Measurements from ENCODE around the gene SLC5A2.

GRCh38 chr16:31535737-31536136, 52.8 kb downstream of the SLC5A2 start:
- TF ChIP-seq CTCF (IDR thresholded peaks at IDR 0.05; ENCODE audit: low read depth, low read length) (no peak), EZH2phosphoT487 (IDR thresholded peaks at IDR 0.05; ENCODE audit: low read depth) (no peak)
